SK-N-MC (cell line): ENCODE results near the gene NAPSA.

Experiments used
- EZH2 ChIP-seq: fragments of 200-600 bp; sonication (generic); IDR thresholded peaks from one replicate; pipeline ENCODE4 v1.6.1; 2017; ENCODE audit warnings: antibody characterized with exemption
- POLR2AphosphoS5 ChIP-seq: IDR thresholded peaks from 2 replicates; pipeline ENCODE4 v1.6.1; 2012; ENCODE audit warnings: mild to moderate bottlenecking, low read depth, low read length, borderline replicate concordance

GRCh38 chr19:50362030-50362412 lies 3.4 kb downstream of the NAPSA start:
- TF ChIP-seq EZH2 (no peak), POLR2AphosphoS5 (no peak)
